GM12878 (cell line): ENCODE results near the gene BRAF. TPM values are rescaled to one million over a fixed set of nuclear protein-coding genes. Genes with fewer than 3 reads are reported as not detected.

ENCODE experiments used
- BCL3 ChIP-seq: IDR thresholded peaks from 2 replicates; pipeline ENCODE4 v1.6.1; 2011; ENCODE audit warnings: borderline replicate concordance, low read depth, mild to moderate bottlenecking, moderate library complexity, low read length; ENCODE audit not compliant: insufficient read depth, poor library complexity, severe bottlenecking
- CTCF ChIP-seq, 3 experiments: IDR thresholded peaks in 2 of 3; conservative IDR thresholded peaks in 1 of 3; 2 replicates each; pipeline ENCODE4 v1.5.1; 2011; ENCODE audit warnings: low read depth in 3 of 3, low read length in 3 of 3, mild to moderate bottlenecking in 3 of 3, control low read depth in 2 of 3, moderate library complexity in 2 of 3, inconsistent platforms in 1 of 3, mixed read lengths in 1 of 3; ENCODE audit not compliant: control insufficient read depth in 2 of 3, insufficient read depth in 1 of 3; ENCODE audit errors: extremely low read depth in 1 of 3
- FOXM1 ChIP-seq: IDR thresholded peaks from 2 replicates; pipeline ENCODE4 v1.6.1; 2012; ENCODE audit warnings: low read depth, mild to moderate bottlenecking, inconsistent platforms, low read length, moderate library complexity
- HDGF ChIP-seq: fragments of 450-650 bp; IDR thresholded peaks from 2 replicates; pipeline ENCODE4 v1.6.1; 2016; ENCODE audit warnings: antibody characterized with exemption
- MLLT1 ChIP-seq: fragments of 450-650 bp; IDR thresholded peaks from 2 replicates; pipeline ENCODE4 v1.6.1; 2016; ENCODE audit warnings: mild to moderate bottlenecking
- POLR2A ChIP-seq: IDR thresholded peaks from 2 replicates; pipeline ENCODE4 v1.6.1; 2011; ENCODE audit warnings: low read depth, mild to moderate bottlenecking, low read length
- POU2F2 ChIP-seq: IDR thresholded peaks from 3 replicates; pipeline ENCODE4 v1.6.1; 2011; ENCODE audit warnings: low read depth, mild to moderate bottlenecking, low read length, borderline replicate concordance
- SMAD1 ChIP-seq: fragments of 450-650 bp; IDR thresholded peaks from 2 replicates; pipeline ENCODE4 v1.6.1; 2018; ENCODE audit warnings: mild to moderate bottlenecking, low read depth; ENCODE audit not compliant: partially characterized antibody
- TCF7 ChIP-seq: IDR thresholded peaks from 2 replicates; pipeline ENCODE4 v1.6.1; 2014; ENCODE audit warnings: antibody characterized with exemption, borderline replicate concordance
- YBX1 ChIP-seq: fragments of 450-650 bp; IDR thresholded peaks from 2 replicates; pipeline ENCODE4 v1.6.1; 2016; ENCODE audit warnings: antibody characterized with exemption
- ZBTB33 ChIP-seq: fragments of 450-650 bp; IDR thresholded peaks from 2 replicates; pipeline ENCODE4 v1.6.1; 2017; ENCODE audit warnings: mild to moderate bottlenecking
- ZBTB40 ChIP-seq: fragments of 450-650 bp; IDR thresholded peaks from 2 replicates; pipeline ENCODE4 v1.6.1; 2016; ENCODE audit warnings: mild to moderate bottlenecking, moderate library complexity, borderline replicate concordance
- ZNF687 ChIP-seq: fragments of 450-650 bp; IDR thresholded peaks from 2 replicates; pipeline ENCODE4 v1.6.1; 2017; ENCODE audit warnings: mild to moderate bottlenecking, moderate library complexity
- polyA plus RNA-seq, 11 experiments: library from polyadenylated mRNA; depleted of rRNA in 4 of 11; unstranded in 6 of 11; stranded (reverse) in 5 of 11; fragments of >200 nt; fragmentation: Nextera tagmentation in 4 of 11; fragmentation: Illumina TruSeq in 1 of 11; extraction: Ambion mirVana in 4 of 11; extraction: Trizol in 1 of 11; gene quantifications; 1 replicate in 1 of 11; 2 replicates in 10 of 11; pipeline versions ENCODE4 v1.2.1 to v1.2.3, GENCODE V29; 2011 to 2016; ENCODE audit warnings: inconsistent platforms in 2 of 11, missing spikeins in 2 of 11, low read depth in 1 of 11
- total RNA-seq, 4 experiments: library from RNA; depleted of rRNA in 3 of 4; stranded (reverse); fragments of >200 nt in 3 of 4; fragmentation: Illumina TruSeq in 1 of 4; extraction: Trizol in 1 of 4; gene quantifications; 2 replicates each; pipeline versions ENCODE4 v1.2.1 to v1.2.3, GENCODE V29; 2013 to 2021

The BRAF gene
- total and polyA plus RNA-seq, 10 of the 15 experiments (the other 5 are each of a cell fraction or from before 2014, with no cell fraction given): 2.6 to 31.0 (median 10.6) TPM

- TF ChIP-seq POLR2A (peak; percentile 31; the same call in 1 of the 2 replicates), FOXM1 (no peak), POU2F2 (no peak), TCF7 (no peak), ZNF687 (peak; percentile 36; the same call in 1 of the 2 replicates), SMAD1 (no peak), HDGF (no peak), BCL3 (no peak), ZBTB33 (no peak), MLLT1 (no peak), ZBTB40 (no peak), YBX1 (no peak), CTCF (IDR thresholded peaks at IDR 0.05 in 2 of 3, conservative IDR thresholded peaks at IDR 0.05 in 1 of 3; ENCODE audit: control insufficient read depth in 2 of 3, extremely low read depth in 1 of 3, insufficient read depth in 1 of 3, low read depth in 3 of 3, low read length in 3 of 3) (0 out of 6 replicates have a peak, but pooled peaks of 1 of the 3 experiments have one; percentile 2)
These were observed 251.5 kb downstream of the BRAF start (continued) for GRCh38 chr7:140673063-140673773.
